Lung (tissue), 12 donors: Measurements from ENCODE around the gene MKS1. TPM values are rescaled to one million over a fixed set of nuclear protein-coding genes. Genes with fewer than 3 reads are reported as not detected.

Experiments used
- ATAC-seq: fragments of 200-7000 bp; cut with Tn5 transposase; one replicate; pipeline ENCODE4 v1.9.1; 2020; ENCODE audit warnings: moderate number of reproducible peaks; ENCODE audit not compliant: insufficient read depth, low FRiP score
- DNase-seq, 3 donors: peaks; one replicate each; pipeline ENCODE4 v3.0.0-alpha.2; 2013 to 2017
- H3K27ac ChIP-seq, 2 donors: one replicate each; pipeline ENCODE4 v1.5.1; 2013; ENCODE audit warnings: mild to moderate bottlenecking in 2 of 2, moderate library complexity in 2 of 2, control low read depth in 1 of 2, inconsistent platforms in 1 of 2, low read depth in 1 of 2, low read length in 1 of 2
- H3K27me3 ChIP-seq, 3 donors: one replicate each; pipeline ENCODE4 v1.5.1; 2013; ENCODE audit warnings: low read length in 2 of 3; ENCODE audit not compliant: control insufficient read depth in 3 of 3, insufficient read depth in 3 of 3
- H3K36me3 ChIP-seq, 4 donors: one replicate each; pipeline ENCODE4 v1.5.1; 2013; ENCODE audit warnings: low read length in 4 of 4, mild to moderate bottlenecking in 1 of 4, moderate library complexity in 1 of 4; ENCODE audit not compliant: control insufficient read depth in 4 of 4, insufficient read depth in 4 of 4
- H3K4me1 ChIP-seq, 5 donors: one replicate each; pipeline ENCODE4 v1.5.1; 2013; ENCODE audit warnings: low read length in 5 of 5, mild to moderate bottlenecking in 2 of 5, moderate library complexity in 1 of 5; ENCODE audit not compliant: control insufficient read depth in 5 of 5, insufficient read depth in 5 of 5
- H3K4me3 ChIP-seq: one replicate; pipeline ENCODE4 v1.5.1; 2013; ENCODE audit warnings: mild to moderate bottlenecking, control low read depth, moderate library complexity
- H3K9ac ChIP-seq, 2 donors: one replicate each; pipeline ENCODE4 v1.5.1; 2013; ENCODE audit warnings: low read length in 2 of 2, control low read depth in 1 of 2; ENCODE audit not compliant: insufficient read depth in 1 of 2
- H3K9me3 ChIP-seq, 4 donors: one replicate each; pipeline ENCODE4 v1.5.1; 2013; ENCODE audit warnings: low read length in 3 of 4, mild to moderate bottlenecking in 1 of 4, moderate library complexity in 1 of 4; ENCODE audit not compliant: control insufficient read depth in 4 of 4, insufficient read depth in 3 of 4
- WGBS, 2 donors: extraction: QIAGEN DNeasy Blood & Tissue Kit; methylation state at CpG; one replicate each; pipeline ENCODE4 v1.1.7; 2013; 5-methylcytosine and 5-hydroxymethylcytosine counted together
- polyA plus RNA-seq, 2 donors: library from polyadenylated mRNA; stranded (reverse); fragments of 200-250 nt; gene quantifications; one replicate each; pipeline ENCODE4 v1.2.1, GENCODE V29; 2013
- total RNA-seq, 2 donors: library from RNA; depleted of rRNA in 1 of 2; stranded (reverse); fragments of >200 nt in 1 of 2; gene quantifications; one replicate each; pipeline ENCODE4 v1.2.1, GENCODE V29; 2014 to 2021
- TF ChIP-seq, protein P1 (sequence below): IDR thresholded peaks from 2 replicates; pipeline ENCODE4 v1.5.1; 2012; ENCODE audit warnings: mild to moderate bottlenecking; ENCODE audit errors: control extremely low read depth, extremely low read depth
- donor health status: control.
- donor health status: control.
- donor health status: Bipolar disorder and iron deficiency.
- donor health status: healthy.
- donor health status: DM: yes; HTN: yes; CAD: no.

The MKS1 gene
- total and polyA plus RNA-seq, 4 donors = 8.8 to 25.0 (median 17.5) TPM

DNA sequence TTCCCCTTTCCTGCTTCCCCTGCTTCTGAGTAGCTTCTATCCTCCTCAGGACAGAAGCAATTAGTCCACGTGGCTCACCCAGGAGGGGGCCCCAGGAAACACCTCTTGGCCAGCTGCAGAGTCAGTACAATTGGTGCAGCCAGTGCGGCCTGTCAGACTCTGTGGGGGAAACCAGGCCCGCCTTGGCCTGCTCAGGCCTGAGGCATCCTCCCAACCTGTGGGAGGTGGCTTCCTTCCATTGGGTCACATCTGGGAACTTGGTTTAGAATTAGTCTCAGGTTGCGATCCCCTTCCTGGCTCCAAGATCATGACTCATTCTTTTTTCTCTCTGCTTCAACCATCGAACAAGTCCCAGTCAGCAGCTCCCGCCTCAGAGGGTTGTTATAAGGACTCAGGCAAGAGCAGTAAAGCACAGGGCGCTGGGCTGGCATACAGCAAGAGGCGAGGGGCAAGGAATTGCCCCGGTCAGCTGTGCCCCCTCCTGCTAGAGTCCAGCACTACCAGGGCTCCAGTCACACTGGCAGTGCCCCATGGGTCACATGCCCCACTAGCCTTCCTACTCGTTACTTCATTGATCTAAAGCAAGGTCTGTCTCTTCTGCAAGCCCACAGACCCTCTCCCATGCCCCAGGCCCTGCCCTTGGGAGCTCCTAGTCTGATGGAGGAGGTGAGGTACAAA lies 34.6 kb downstream of the MKS1 start:
- WGBS, 2 donors = 56 to 62% methylated on average over 10 of the region's 10 CpGs
- Histone ChIP-seq H3K27me3 (peaks cover 0 to 3% (median 0%) of the 10 kb centered on the region in 3 donors), H3K9me3 (no peaks in the 10 kb centered on the region), H3K27ac (no peak overlapping the region), H3K9ac (no peak overlapping the region), H3K36me3 (no peaks in the 10 kb centered on the region), H3K4me3 (no peak overlapping the region), H3K4me1 (no peaks in the 10 kb centered on the region)
- ATAC-seq (no peak), DNase-seq (no peak)
- TF ChIP-seq, protein P1, sequence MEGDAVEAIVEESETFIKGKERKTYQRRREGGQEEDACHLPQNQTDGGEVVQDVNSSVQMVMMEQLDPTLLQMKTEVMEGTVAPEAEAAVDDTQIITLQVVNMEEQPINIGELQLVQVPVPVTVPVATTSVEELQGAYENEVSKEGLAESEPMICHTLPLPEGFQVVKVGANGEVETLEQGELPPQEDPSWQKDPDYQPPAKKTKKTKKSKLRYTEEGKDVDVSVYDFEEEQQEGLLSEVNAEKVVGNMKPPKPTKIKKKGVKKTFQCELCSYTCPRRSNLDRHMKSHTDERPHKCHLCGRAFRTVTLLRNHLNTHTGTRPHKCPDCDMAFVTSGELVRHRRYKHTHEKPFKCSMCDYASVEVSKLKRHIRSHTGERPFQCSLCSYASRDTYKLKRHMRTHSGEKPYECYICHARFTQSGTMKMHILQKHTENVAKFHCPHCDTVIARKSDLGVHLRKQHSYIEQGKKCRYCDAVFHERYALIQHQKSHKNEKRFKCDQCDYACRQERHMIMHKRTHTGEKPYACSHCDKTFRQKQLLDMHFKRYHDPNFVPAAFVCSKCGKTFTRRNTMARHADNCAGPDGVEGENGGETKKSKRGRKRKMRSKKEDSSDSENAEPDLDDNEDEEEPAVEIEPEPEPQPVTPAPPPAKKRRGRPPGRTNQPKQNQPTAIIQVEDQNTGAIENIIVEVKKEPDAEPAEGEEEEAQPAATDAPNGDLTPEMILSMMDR = no peak

DNA sequence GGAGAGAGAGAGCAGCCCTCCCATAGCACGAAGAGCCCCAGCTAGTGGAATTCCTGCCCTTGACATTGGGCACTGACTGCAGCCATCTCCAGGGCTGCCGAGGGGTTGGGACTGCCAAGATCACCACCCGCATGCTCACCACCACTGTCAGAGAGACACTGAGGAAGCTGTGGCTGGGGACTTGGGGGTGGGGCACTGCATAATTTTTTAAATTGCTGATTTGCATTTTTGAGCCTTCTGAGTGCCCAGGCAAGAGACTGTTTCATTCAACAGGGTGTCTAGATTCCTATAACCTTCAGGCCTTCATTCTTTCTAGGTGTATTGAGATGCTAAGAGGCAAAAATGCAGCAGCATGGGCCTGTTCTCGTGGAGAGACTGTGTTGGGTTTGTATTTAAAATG lies 35.5 kb downstream of the MKS1 start:
- no peak overlapping the region for H3K27ac ChIP-seq
- 81 to 91% methylated on average over 4 of the region's 4 CpGs for WGBS, 2 donors
- TF ChIP-seq, protein P1 = no peak
- ATAC-seq (no peak), DNase-seq (no peak)
- no peak overlapping the region for H3K4me3 ChIP-seq
- H3K27me3 ChIP-seq = peaks cover 0 to 3% (median 0%) of the 10 kb centered on the region in 3 donors
- no peaks in the 10 kb centered on the region for H3K36me3 ChIP-seq
- H3K9me3 ChIP-seq = no peaks in the 10 kb centered on the region
- no peak overlapping the region for H3K9ac ChIP-seq
- H3K4me1 ChIP-seq = no peaks in the 10 kb centered on the region

DNA sequence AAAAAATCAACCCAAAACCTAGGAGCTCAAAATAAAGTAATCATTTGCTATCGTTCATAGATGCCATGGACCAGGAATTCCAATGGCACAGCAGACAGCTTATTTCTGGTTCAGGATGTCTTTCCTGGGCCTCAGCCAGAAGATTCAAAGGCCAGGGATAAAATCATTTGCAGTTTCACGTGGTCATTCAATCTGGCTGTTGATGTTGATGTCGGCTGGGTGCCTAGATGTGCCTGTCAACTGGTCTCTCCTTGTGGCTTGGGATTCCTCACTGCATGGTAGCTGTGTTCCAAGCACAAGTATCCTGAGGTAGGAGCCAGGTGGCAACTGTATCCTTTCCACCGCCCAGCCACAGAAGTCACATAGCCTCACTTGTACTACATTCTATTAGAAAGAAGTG lies 37.3 kb downstream of the MKS1 start:
- TF ChIP-seq, protein P1 = no peak
- Histone ChIP-seq H3K4me1 (no peaks in the 10 kb centered on the region), H3K9ac (no peak overlapping the region), H3K9me3 (no peaks in the 10 kb centered on the region), H3K4me3 (no peak overlapping the region), H3K27me3 (peaks cover 0 to 4% (median 0%) of the 10 kb centered on the region in 3 donors), H3K27ac (no peak overlapping the region), H3K36me3 (no peaks in the 10 kb centered on the region)
- no peak for ATAC-seq
- DNase-seq = no peak
- WGBS, 2 donors = 77 to 80% methylated on average over 4 of the region's 4 CpGs

DNA sequence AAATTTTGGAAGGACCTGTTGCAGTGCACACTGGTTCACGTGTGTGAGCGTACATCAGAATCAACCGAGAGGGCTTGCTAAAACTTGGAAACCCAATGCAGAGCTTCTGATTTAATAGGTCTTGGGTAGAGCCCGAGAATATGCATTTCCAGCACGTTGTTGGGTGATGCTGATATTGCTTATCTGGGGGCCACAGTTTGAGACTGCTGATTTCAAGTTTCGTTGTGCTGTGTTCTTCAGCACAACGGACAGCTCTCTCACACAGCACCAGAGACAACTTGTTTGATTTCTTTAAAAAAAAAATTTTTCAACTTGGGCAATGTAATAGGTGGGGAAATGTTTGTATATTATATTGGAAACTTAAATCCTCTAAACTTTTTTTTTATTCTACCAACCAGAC lies 42.9 kb downstream of the MKS1 start:
- DNase-seq (peak in 1 of 3 donors; percentile 45), ATAC-seq (no peak)
- 38 to 45% methylated on average over 7 of the region's 7 CpGs for WGBS, 2 donors
- H3K36me3 ChIP-seq = no peaks in the 10 kb centered on the region
- no peak overlapping the region for H3K4me3 ChIP-seq
- H3K27ac ChIP-seq = no peak overlapping the region
- no peak overlapping the region for H3K9ac ChIP-seq
- no peaks in the 10 kb centered on the region for H3K9me3 ChIP-seq
- peaks cover 0 to 4% (median 3%) of the 10 kb centered on the region in 3 donors for H3K27me3 ChIP-seq
- no peaks in the 10 kb centered on the region for H3K4me1 ChIP-seq
- TF ChIP-seq, protein P1 = no peak
